ENCODE data around the gene ZXDC. TPM values are rescaled to one million over a fixed set of nuclear protein-coding genes. Genes with fewer than 3 reads are reported as not detected.

The ZXDC gene
- total RNA-seq, 1 experiment from 2014 or later, result 33.3 TPM

- Histone ChIP-seq H3K4me3 (ENCODE audit: low read depth in 2 of 2, low read length in 2 of 2) (no peak overlapping the region), H3K36me3 (ENCODE audit: control insufficient read depth, insufficient read depth, low read length) (peaks cover 28% of the 10 kb centered on the region), H3K9me3 (ENCODE audit: control insufficient read depth, insufficient read depth, low read depth, low read length) (no peaks in the 10 kb centered on the region), H3K27me3 (ENCODE audit: control insufficient read depth, insufficient read depth, low read length) (no peaks in the 10 kb centered on the region), H3K4me1 (ENCODE audit: control insufficient read depth, insufficient read depth, low read length) (no peaks in the 10 kb centered on the region), H3K27ac (ENCODE audit: low read length) (no peak overlapping the region)
- DNase-seq (ENCODE audit: low read depth, low spot score) (no peak), ATAC-seq (no peak)
- in situ Hi-C loops (cut with HindIII; ENCODE audit: low pct_unique_long_range_greater_than_20kb, low sequenced_read_pairs), result no loop called here
- TF ChIP-seq CTCF (IDR thresholded peaks at IDR 0.05) (no peak), TCF7L2 (IDR thresholded peaks at IDR 0.05; ENCODE audit: low read depth, low read length) (no peak), REST (IDR thresholded peaks at IDR 0.05; ENCODE audit: insufficient read depth in 1 of 2, low read depth in 2 of 2, low read length in 1 of 2) (no peak), POLR2AphosphoS5 (IDR thresholded peaks at IDR 0.05; ENCODE audit: low read depth, low read length) (no peak), SIN3A (IDR thresholded peaks at IDR 0.05; ENCODE audit: borderline replicate concordance, insufficient read depth, low read depth, low read length) (no peak)
- BruUV-seq (replicated peaks), result no TSS peak
- intact Hi-C loops (cut with micrococcal nuclease; ENCODE audit: unreplicated experiment), result no loop called here
- ChIA-PET CTCF (no interaction called here), POLR2A (no interaction called here)
Measured at GRCh38 chr3:126460381-126460780, 15.3 kb downstream of the ZXDC start.

DNA sequence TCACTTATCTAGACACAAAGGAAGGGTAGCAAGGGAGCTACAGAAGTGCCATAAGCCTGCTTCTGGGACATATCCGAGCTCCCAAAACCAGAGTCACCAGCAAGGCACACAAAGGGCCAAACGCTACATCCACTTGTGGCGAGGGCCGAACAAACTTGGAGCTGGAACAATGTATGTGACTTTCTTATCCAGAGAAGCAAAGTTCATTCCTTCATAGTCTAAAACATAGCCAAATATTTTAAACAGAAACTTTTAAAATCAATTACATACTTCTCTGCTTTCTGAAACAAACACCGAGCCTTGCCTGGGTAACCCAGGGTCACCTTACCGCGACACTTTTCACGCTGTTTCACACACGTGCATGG is 15.9 kb downstream of the ZXDC start:
- POLR2A ChIA-PET, result interaction anchor here (0.5 kb wide), 1 partner anchor 158 kb away, joined by 5 read pairs; no protein-coding TSS in a partner anchor
- no TSS peak for BruUV-seq (replicated peaks)
- Histone ChIP-seq H3K9me3 (ENCODE audit: control insufficient read depth, insufficient read depth, low read depth, low read length) (no peaks in the 10 kb centered on the region), H3K27ac (ENCODE audit: low read length) (no peak overlapping the region), H3K36me3 (ENCODE audit: control insufficient read depth, insufficient read depth, low read length) (peaks cover 28% of the 10 kb centered on the region), H3K4me3 (ENCODE audit: low read depth in 2 of 2, low read length in 2 of 2) (no peak overlapping the region), H3K4me1 (ENCODE audit: control insufficient read depth, insufficient read depth, low read length) (no peaks in the 10 kb centered on the region), H3K27me3 (ENCODE audit: control insufficient read depth, insufficient read depth, low read length) (no peaks in the 10 kb centered on the region)
- ATAC-seq (no peak), DNase-seq (ENCODE audit: low read depth, low spot score) (no peak)
- TF ChIP-seq REST (IDR thresholded peaks at IDR 0.05; ENCODE audit: insufficient read depth in 1 of 2, low read depth in 2 of 2, low read length in 1 of 2), result no peak
- TF ChIP-seq TCF7L2 (IDR thresholded peaks at IDR 0.05; ENCODE audit: low read depth, low read length), result no peak
- TF ChIP-seq CTCF (IDR thresholded peaks at IDR 0.05), result no peak
- TF ChIP-seq POLR2AphosphoS5 (IDR thresholded peaks at IDR 0.05; ENCODE audit: low read depth, low read length), result no peak
- no peak for TF ChIP-seq SIN3A (IDR thresholded peaks at IDR 0.05; ENCODE audit: borderline replicate concordance, insufficient read depth, low read depth, low read length)
- intact Hi-C loops (cut with micrococcal nuclease; ENCODE audit: unreplicated experiment), result no loop called here
- in situ Hi-C loops (cut with HindIII; ENCODE audit: low pct_unique_long_range_greater_than_20kb, low sequenced_read_pairs), result no loop called here
- CTCF ChIA-PET, result no interaction called here

All from Panc1 (cell line).